IPS-NIHi7 (cell line): ENCODE results near the gene ZNG1B.
A peak's percentile ranks its signal among the peaks of the same experiment; 100 is the strongest.
"Not testable (repeated sequence)": the region's sequence is repeated elsewhere in the genome, so short reads cannot be mapped to it uniquely, and the experiment has no call there.

Source experiments
- DNase-seq: peaks from one replicate; pipeline ENCODE4 v3.0.0; 2012; ENCODE audit warnings: mixed read lengths; ENCODE audit errors: extremely low spot score

Gene ZNG1B

GRCh38 chr2:113503094-113504042, 65.9 kb downstream of the ZNG1B start:
- peak; percentile 30 for DNase-seq

- not testable (repeated sequence) for DNase-seq
Observed at GRCh38 chr2:113504081-113504480, 66.6 kb downstream of the ZNG1B start.

GRCh38 chr2:113507394-113508140, 70.1 kb downstream of the ZNG1B start:
- DNase-seq: not testable (repeated sequence)

- DNase-seq: not testable (repeated sequence)
Observed at GRCh38 chr2:113508187-113508586, 70.7 kb downstream of the ZNG1B start.

GRCh38 chr2:113510913-113511312, 73.4 kb downstream of the ZNG1B start:
- not testable (repeated sequence) for DNase-seq

- not testable (repeated sequence) for DNase-seq
Observed at GRCh38 chr2:113511859-113512258, 74.4 kb downstream of the ZNG1B start.

- DNase-seq: not testable (repeated sequence)
Observed at GRCh38 chr2:113515457-113515856, 78.0 kb downstream of the ZNG1B start.

- DNase-seq: not testable (repeated sequence)
Observed at GRCh38 chr2:113515995-113516394, 78.5 kb downstream of the ZNG1B start.

- not testable (repeated sequence) for DNase-seq
Observed at GRCh38 chr2:113517025-113517424, 79.5 kb downstream of the ZNG1B start.

- not testable (repeated sequence) for DNase-seq
Observed at GRCh38 chr2:113520837-113521236, 83.3 kb downstream of the ZNG1B start.

GRCh38 chr2:113521492-113521891, 84.0 kb downstream of the ZNG1B start:
- DNase-seq: not testable (repeated sequence)

GRCh38 chr2:113524986-113525385, 87.5 kb downstream of the ZNG1B start:
- not testable (repeated sequence) for DNase-seq

- not testable (repeated sequence) for DNase-seq
Observed at GRCh38 chr2:113527350-113528045, 90.0 kb downstream of the ZNG1B start.

- not testable (repeated sequence) for DNase-seq
Observed at GRCh38 chr2:113528126-113528525, 90.6 kb downstream of the ZNG1B start.

- DNase-seq: not testable (repeated sequence)
Observed at GRCh38 chr2:113528904-113529303, 91.4 kb downstream of the ZNG1B start.

GRCh38 chr2:113532991-113533390, 95.5 kb downstream of the ZNG1B start:
- not testable (repeated sequence) for DNase-seq

- not testable (repeated sequence) for DNase-seq
Observed at GRCh38 chr2:113536573-113536972, 99.1 kb downstream of the ZNG1B start.

GRCh38 chr2:113540834-113541203, 103.3 kb downstream of the ZNG1B start:
- not testable (repeated sequence) for DNase-seq

- DNase-seq: peak; percentile 20
Observed at GRCh38 chr2:113541204-113541975, 103.9 kb downstream of the ZNG1B start.

GRCh38 chr2:113541976-113542485, 104.5 kb downstream of the ZNG1B start:
- peak; percentile 4 for DNase-seq

- not testable (repeated sequence) for DNase-seq
Observed at GRCh38 chr2:113542529-113542928, 105.0 kb downstream of the ZNG1B start.
